ENCODE results near the gene ZMIZ1.

Gene ZMIZ1

GRCh38 chr10:79143879-79144278 is 75.1 kb downstream of the ZMIZ1 start:
- peaks cover 16 to 20% of the 10 kb centered on the region in 2 experiments for H3K4me1 ChIP-seq (ENCODE audit: control insufficient read depth in 1 of 2, insufficient read depth in 2 of 2, low read length in 2 of 2)
- H2AK5ac ChIP-seq (ENCODE audit: low read length): no peak overlapping the region
- no peak overlapping the region for H3K9ac ChIP-seq (ENCODE audit: low read length)
- no peak overlapping the region for H3K4ac ChIP-seq (ENCODE audit: low read depth, low read length)
- H3K14ac ChIP-seq (ENCODE audit: low read length): no peak overlapping the region
- no peaks in the 10 kb centered on the region for H3K79me2 ChIP-seq (ENCODE audit: control insufficient read depth, insufficient read depth, low read length, poor library complexity)
- no CpG with 5 or more reads among the region's 11 CpGs for WGBS (ENCODE audit: extremely low coverage, insufficient coverage, insufficient read length)
- peaks cover 67 to 74% of the 10 kb centered on the region in 2 experiments for H3K36me3 ChIP-seq (ENCODE audit: control insufficient read depth in 1 of 2, insufficient read depth in 2 of 2, low read length in 2 of 2)
- no peaks in the 10 kb centered on the region for H3K79me1 ChIP-seq (ENCODE audit: low read length)
- no peaks in the 10 kb centered on the region for H3K27me3 ChIP-seq (ENCODE audit: insufficient read depth, low read length)
- H2BK120ac ChIP-seq (ENCODE audit: insufficient read depth, low read length, poor library complexity): no peak overlapping the region
- H3K9me3 ChIP-seq (ENCODE audit: insufficient read depth, low read depth, low read length): peaks cover 4% of the 10 kb centered on the region
- no peak overlapping the region for H3K27ac ChIP-seq (ENCODE audit: low read depth, low read length)
- no peak for DNase-seq
- H3K18ac ChIP-seq (ENCODE audit: low read length): no peak overlapping the region
- H4K8ac ChIP-seq (ENCODE audit: low read depth, low read length): no peak overlapping the region
- H4K91ac ChIP-seq (ENCODE audit: low read depth, low read length): no peak overlapping the region
- no peak overlapping the region for H3K23ac ChIP-seq (ENCODE audit: low read length)
- no peak overlapping the region for H2BK12ac ChIP-seq (ENCODE audit: low read length)
- H3K4me3 ChIP-seq (ENCODE audit: low read depth, low read length): no peak overlapping the region
- no peak overlapping the region for H4K12ac ChIP-seq (ENCODE audit: low read depth, low read length)
- no peak overlapping the region for H2AFZ ChIP-seq (ENCODE audit: insufficient read depth, low read length, poor library complexity)
- H2BK5ac ChIP-seq (ENCODE audit: low read depth, low read length, poor library complexity): no peak overlapping the region
- no peak overlapping the region for H3K4me2 ChIP-seq (ENCODE audit: low read length)

- no peak overlapping the region for H2AK5ac ChIP-seq (ENCODE audit: low read length)
- no peak overlapping the region for H4K91ac ChIP-seq (ENCODE audit: low read depth, low read length)
- no peak overlapping the region for H3K14ac ChIP-seq (ENCODE audit: low read length)
Observed at GRCh38 chr10:79144351-79145173, 75.8 kb downstream of the ZMIZ1 start.

GRCh38 chr10:79145174-79145483 is 76.4 kb downstream of the ZMIZ1 start:
- no peak overlapping the region for H3K9ac ChIP-seq (ENCODE audit: low read length)
- H2AK5ac ChIP-seq (ENCODE audit: low read length): no peak overlapping the region
- H4K12ac ChIP-seq (ENCODE audit: low read depth, low read length): no peak overlapping the region
- no peaks in the 10 kb centered on the region for H3K27me3 ChIP-seq (ENCODE audit: insufficient read depth, low read length)
- no peak overlapping the region for H3K27ac ChIP-seq (ENCODE audit: low read depth, low read length)
- H3K4me3 ChIP-seq (ENCODE audit: low read depth, low read length): no peak overlapping the region
- peak overlapping the region; percentile 9 for H3K18ac ChIP-seq (ENCODE audit: low read length)
- no peak overlapping the region for H3K14ac ChIP-seq (ENCODE audit: low read length)
- no peak overlapping the region for H3K23ac ChIP-seq (ENCODE audit: low read length)
- no peak overlapping the region for H2AFZ ChIP-seq (ENCODE audit: insufficient read depth, low read length, poor library complexity)
- WGBS (ENCODE audit: extremely low coverage, insufficient coverage, insufficient read length): no CpG with 5 or more reads among the region's 5 CpGs
- peaks cover 4% of the 10 kb centered on the region for H3K9me3 ChIP-seq (ENCODE audit: insufficient read depth, low read depth, low read length)
- no peak overlapping the region for H2BK5ac ChIP-seq (ENCODE audit: low read depth, low read length, poor library complexity)
- H3K79me1 ChIP-seq (ENCODE audit: low read length): no peaks in the 10 kb centered on the region
- H3K79me2 ChIP-seq (ENCODE audit: control insufficient read depth, insufficient read depth, low read length, poor library complexity): no peaks in the 10 kb centered on the region
- H3K36me3 ChIP-seq (ENCODE audit: control insufficient read depth in 1 of 2, insufficient read depth in 2 of 2, low read length in 2 of 2): peaks cover 70 to 79% of the 10 kb centered on the region in 2 experiments
- H3K4ac ChIP-seq (ENCODE audit: low read depth, low read length): no peak overlapping the region
- no peak overlapping the region for H2BK120ac ChIP-seq (ENCODE audit: insufficient read depth, low read length, poor library complexity)
- no peak overlapping the region for H4K91ac ChIP-seq (ENCODE audit: low read depth, low read length)
- H3K4me1 ChIP-seq (ENCODE audit: control insufficient read depth in 1 of 2, insufficient read depth in 2 of 2, low read length in 2 of 2): peaks cover 19 to 26% of the 10 kb centered on the region in 2 experiments
- no peak overlapping the region for H2BK12ac ChIP-seq (ENCODE audit: low read length)
- H3K4me2 ChIP-seq (ENCODE audit: low read length): no peak overlapping the region
- no peak overlapping the region for H4K8ac ChIP-seq (ENCODE audit: low read depth, low read length)
- DNase-seq: no peak

More at GRCh38 chr10:79144351-79145173, 75.8 kb downstream of the ZMIZ1 start:
- Histone ChIP-seq H3K4me1 (ENCODE audit: control insufficient read depth in 1 of 2, insufficient read depth in 2 of 2, low read length in 2 of 2) (peaks cover 16 to 26% of the 10 kb centered on the region in 2 experiments), H3K4me3 (ENCODE audit: low read depth, low read length) (no peak overlapping the region), H3K23ac (ENCODE audit: low read length) (no peak overlapping the region), H3K36me3 (ENCODE audit: control insufficient read depth in 1 of 2, insufficient read depth in 2 of 2, low read length in 2 of 2) (peaks cover 71 to 78% of the 10 kb centered on the region in 2 experiments), H3K9ac (ENCODE audit: low read length) (no peak overlapping the region), H3K79me2 (ENCODE audit: control insufficient read depth, insufficient read depth, low read length, poor library complexity) (no peaks in the 10 kb centered on the region), H2BK5ac (ENCODE audit: low read depth, low read length, poor library complexity) (no peak overlapping the region), H2BK120ac (ENCODE audit: insufficient read depth, low read length, poor library complexity) (no peak overlapping the region), H2BK12ac (ENCODE audit: low read length) (no peak overlapping the region), H3K79me1 (ENCODE audit: low read length) (no peaks in the 10 kb centered on the region), H3K27ac (ENCODE audit: low read depth, low read length) (no peak overlapping the region), H3K9me3 (ENCODE audit: insufficient read depth, low read depth, low read length) (peaks cover 4% of the 10 kb centered on the region), H2AFZ (ENCODE audit: insufficient read depth, low read length, poor library complexity) (no peak overlapping the region), H3K27me3 (ENCODE audit: insufficient read depth, low read length) (no peaks in the 10 kb centered on the region), H3K18ac (ENCODE audit: low read length) (no peak overlapping the region), H4K12ac (ENCODE audit: low read depth, low read length) (no peak overlapping the region), H4K8ac (ENCODE audit: low read depth, low read length) (no peak overlapping the region), H3K4me2 (ENCODE audit: low read length) (no peak overlapping the region), H3K4ac (ENCODE audit: low read depth, low read length) (no peak overlapping the region)
- no CpG with 5 or more reads among the region's 12 CpGs for WGBS (ENCODE audit: extremely low coverage, insufficient coverage, insufficient read length)
- DNase-seq: no peak

GRCh38 chr10:79145517-79146470 is 77.0 kb downstream of the ZMIZ1 start:
- peak overlapping the region; percentile 71 for H3K18ac ChIP-seq (ENCODE audit: low read length)
- no peak overlapping the region for H3K14ac ChIP-seq (ENCODE audit: low read length)
- WGBS (ENCODE audit: extremely low coverage, insufficient coverage, insufficient read length): no CpG with 5 or more reads among the region's 9 CpGs
- H2BK120ac ChIP-seq (ENCODE audit: insufficient read depth, low read length, poor library complexity): no peak overlapping the region
- H3K27me3 ChIP-seq (ENCODE audit: insufficient read depth, low read length): no peaks in the 10 kb centered on the region
- peaks cover 70 to 80% of the 10 kb centered on the region in 2 experiments for H3K36me3 ChIP-seq (ENCODE audit: control insufficient read depth in 1 of 2, insufficient read depth in 2 of 2, low read length in 2 of 2)
- H3K79me2 ChIP-seq (ENCODE audit: control insufficient read depth, insufficient read depth, low read length, poor library complexity): no peaks in the 10 kb centered on the region
- H3K4me3 ChIP-seq (ENCODE audit: low read depth, low read length): no peak overlapping the region
- peaks cover 20 to 25% of the 10 kb centered on the region in 2 experiments for H3K4me1 ChIP-seq (ENCODE audit: control insufficient read depth in 1 of 2, insufficient read depth in 2 of 2, low read length in 2 of 2)
- no peak overlapping the region for H2BK12ac ChIP-seq (ENCODE audit: low read length)
- no peak overlapping the region for H4K8ac ChIP-seq (ENCODE audit: low read depth, low read length)
- no peak overlapping the region for H3K4me2 ChIP-seq (ENCODE audit: low read length)
- no peak overlapping the region for H3K27ac ChIP-seq (ENCODE audit: low read depth, low read length)
- H3K9me3 ChIP-seq (ENCODE audit: insufficient read depth, low read depth, low read length): peaks cover 7% of the 10 kb centered on the region
- no peak overlapping the region for H2BK5ac ChIP-seq (ENCODE audit: low read depth, low read length, poor library complexity)
- no peak overlapping the region for H3K9ac ChIP-seq (ENCODE audit: low read length)
- no peaks in the 10 kb centered on the region for H3K79me1 ChIP-seq (ENCODE audit: low read length)
- no peak overlapping the region for H4K12ac ChIP-seq (ENCODE audit: low read depth, low read length)
- no peak overlapping the region for H2AK5ac ChIP-seq (ENCODE audit: low read length)
- no peak overlapping the region for H3K23ac ChIP-seq (ENCODE audit: low read length)
- no peak overlapping the region for H3K4ac ChIP-seq (ENCODE audit: low read depth, low read length)
- peak in 1 of 2 donors; percentile 16 for DNase-seq
- no peak overlapping the region for H4K91ac ChIP-seq (ENCODE audit: low read depth, low read length)
- H2AFZ ChIP-seq (ENCODE audit: insufficient read depth, low read length, poor library complexity): peak overlapping the region; percentile 30

All from trophoblast cell (in vitro differentiated cells and primary cell).